GM12872 (cell line): ENCODE measurements around the gene EPB41L4A.

Experiments
- TF ChIP-seq, protein P1 (sequence below): IDR thresholded peaks from 3 replicates; pipeline ENCODE4 v1.5.1; 2011; ENCODE audit warnings: low read depth, mild to moderate bottlenecking, low read length, moderate library complexity; ENCODE audit not compliant: insufficient read depth

Gene EPB41L4A

DNA sequence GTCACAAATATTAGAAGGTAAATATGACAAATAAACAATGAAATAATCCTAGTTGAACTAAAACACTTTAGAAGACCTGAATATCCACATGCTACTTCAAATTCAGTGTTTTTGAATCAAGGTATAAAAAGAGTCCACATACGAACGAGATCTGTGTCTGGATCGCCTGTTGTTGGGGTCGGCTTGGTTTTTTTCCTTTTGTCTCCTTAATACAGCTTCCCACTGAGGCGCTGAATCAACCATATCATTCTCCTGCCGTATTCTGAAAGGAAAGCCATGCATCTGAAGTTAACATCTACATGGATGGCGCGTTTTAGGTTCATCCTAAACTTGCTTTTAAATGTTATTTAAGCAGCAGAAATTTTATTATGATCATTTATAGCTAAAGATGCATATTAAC, 235.2 kb downstream of the EPB41L4A start:
- TF ChIP-seq, protein P1, sequence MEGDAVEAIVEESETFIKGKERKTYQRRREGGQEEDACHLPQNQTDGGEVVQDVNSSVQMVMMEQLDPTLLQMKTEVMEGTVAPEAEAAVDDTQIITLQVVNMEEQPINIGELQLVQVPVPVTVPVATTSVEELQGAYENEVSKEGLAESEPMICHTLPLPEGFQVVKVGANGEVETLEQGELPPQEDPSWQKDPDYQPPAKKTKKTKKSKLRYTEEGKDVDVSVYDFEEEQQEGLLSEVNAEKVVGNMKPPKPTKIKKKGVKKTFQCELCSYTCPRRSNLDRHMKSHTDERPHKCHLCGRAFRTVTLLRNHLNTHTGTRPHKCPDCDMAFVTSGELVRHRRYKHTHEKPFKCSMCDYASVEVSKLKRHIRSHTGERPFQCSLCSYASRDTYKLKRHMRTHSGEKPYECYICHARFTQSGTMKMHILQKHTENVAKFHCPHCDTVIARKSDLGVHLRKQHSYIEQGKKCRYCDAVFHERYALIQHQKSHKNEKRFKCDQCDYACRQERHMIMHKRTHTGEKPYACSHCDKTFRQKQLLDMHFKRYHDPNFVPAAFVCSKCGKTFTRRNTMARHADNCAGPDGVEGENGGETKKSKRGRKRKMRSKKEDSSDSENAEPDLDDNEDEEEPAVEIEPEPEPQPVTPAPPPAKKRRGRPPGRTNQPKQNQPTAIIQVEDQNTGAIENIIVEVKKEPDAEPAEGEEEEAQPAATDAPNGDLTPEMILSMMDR: no peak

DNA sequence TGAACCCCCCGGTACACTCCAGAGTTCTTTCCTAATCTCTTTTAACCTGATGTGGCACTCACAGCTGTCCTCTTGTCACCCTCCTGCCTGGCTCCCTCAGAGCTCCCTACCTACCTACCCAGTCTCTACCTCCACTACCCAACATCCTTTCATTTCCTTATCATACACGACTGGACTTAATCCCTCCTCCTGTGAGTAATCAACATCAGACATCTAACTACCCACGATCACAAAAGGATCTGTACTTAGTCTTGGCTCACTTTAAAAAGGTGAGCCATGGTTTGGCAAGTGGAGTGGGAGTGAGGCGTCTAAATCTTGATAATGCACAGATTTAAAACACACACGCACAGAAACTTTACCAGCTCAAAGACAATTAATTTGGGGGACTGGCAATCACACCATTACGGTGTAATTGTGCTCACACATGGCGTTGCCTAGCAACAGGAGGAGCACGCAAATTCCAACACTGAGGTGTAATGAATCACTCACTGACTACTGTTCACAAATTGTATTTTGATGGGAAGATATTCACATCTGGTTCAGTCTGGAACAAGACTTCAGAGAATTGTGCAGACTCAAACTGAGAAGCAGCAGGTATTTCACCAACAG, 235.9 kb downstream of the EPB41L4A start:
- TF ChIP-seq, protein P1: no peak

DNA sequence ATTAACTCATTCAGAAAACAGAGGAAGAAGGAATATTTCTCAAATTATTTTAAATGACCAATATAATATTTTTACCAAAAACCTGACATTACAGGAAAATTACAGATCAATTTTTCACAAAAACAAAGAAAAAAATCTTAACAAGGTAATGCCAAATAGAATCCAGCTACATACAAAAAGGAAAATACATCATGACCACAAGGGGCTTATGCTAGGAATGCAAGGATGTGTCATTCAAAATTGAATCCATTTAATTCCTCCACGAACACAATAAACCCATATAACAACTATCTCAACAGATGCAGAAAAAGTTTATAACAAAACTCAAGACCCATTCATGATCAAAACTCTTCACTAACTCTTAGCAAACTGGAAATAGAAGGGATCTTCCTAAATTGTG, 239.8 kb downstream of the EPB41L4A start:
- TF ChIP-seq, protein P1: no peak

DNA sequence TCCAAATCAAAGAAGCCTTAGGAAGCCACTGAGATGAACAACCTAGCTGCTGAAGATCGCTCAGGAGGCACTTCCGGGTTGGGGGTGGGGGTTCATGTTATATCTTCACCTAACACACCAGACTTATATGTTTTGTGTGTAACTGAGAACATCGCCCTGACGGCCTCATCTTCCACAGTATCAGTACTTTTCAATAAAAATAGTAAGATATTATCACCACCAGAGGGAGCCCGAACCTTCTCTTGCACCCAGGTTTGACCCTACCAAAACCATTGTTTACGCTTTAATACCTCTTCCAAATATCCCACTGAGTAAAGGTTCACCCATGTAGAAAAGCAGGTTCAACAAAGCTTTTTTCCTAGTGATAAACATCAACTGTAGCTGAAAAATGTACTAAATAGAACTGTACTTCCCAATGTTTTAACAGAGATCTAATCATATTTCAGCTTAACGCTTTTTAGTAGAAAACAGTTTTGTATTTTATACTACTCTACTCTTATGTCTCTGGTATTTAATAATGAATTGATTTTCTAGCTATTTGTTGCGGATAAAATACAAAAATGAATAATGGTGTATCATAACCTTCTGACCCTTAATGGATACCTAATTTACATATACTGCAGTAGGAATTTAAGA, 244.0 kb downstream of the EPB41L4A start:
- TF ChIP-seq, protein P1: peak; percentile 61

DNA sequence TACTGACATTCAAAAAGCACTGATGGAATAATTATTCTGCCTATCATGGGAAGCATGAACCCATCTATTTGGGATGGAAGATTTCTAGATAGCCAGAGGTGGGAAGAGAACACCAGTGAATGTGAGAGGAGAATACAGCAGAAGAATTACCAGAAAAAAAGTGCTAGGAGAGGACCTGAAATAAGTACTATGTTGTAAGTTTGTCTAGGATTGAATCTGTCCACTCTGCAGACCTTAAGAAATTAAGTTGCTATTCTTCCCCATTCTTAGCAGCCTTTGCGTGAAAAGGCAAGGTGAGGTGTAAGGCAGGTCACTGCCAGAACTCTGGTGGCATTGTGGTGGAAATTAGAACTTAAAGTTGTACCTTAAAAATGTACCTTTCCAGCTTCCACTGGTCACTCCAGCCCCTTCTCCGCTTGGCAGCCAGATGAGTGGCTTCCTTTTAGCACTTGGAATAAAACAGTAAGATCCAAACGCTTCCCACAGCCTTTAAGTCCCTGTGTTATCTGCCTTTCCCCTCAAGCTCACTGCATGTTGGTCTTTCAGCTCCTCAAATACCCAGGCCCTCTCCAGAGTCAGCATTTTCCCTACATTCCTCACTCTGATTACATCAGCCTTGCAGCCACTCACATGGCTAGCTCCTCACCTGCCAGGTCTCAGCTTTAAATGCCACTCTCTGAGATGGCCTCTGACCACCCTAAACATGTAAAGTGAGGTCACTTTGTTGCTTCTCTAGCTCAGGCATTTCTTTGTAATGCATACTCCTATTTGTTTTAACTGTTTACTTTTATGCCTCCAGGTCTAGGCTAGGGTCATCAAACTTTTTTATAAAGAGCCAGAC, 253.0 kb downstream of the EPB41L4A start:
- TF ChIP-seq, protein P1: no peak

DNA sequence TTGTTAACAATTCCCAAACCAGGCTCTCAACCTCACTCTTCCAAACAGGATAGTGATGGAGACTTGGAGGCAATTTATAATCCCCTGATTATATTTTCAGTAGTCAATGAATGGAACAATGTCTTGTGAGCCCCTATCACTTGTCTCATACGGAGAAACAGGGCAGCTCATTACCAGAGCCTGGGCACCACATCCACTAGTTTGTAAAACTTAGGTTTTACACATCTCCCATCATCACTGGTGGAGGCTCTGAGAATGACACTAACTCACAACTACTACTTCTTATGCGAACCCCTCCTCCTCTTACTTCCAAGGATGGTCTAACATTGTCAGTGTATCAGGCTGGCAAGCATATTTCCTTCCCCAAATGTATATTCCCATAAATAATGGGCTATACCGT, 253.7 kb downstream of the EPB41L4A start:
- TF ChIP-seq, protein P1: no peak

DNA sequence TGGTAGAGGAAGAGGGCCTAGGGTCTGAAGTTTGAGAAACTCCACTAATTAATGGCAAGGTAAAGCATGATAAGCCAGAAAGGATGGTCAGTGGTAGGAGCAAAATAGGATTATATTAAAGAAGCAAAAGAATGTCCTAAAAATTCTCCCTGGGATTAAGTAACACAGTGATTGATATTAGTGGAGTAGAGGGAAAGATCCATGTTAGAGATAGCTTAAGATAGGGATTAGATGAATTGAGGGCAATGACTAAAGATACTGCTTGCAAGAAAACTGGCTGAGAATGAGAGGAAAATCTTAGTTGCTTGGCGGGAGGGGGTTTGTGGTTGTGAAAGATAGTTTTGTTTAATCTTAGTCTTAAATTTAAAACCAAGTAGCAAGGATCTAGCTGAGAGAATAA, 255.6 kb downstream of the EPB41L4A start:
- TF ChIP-seq, protein P1: no peak
